Brain microvascular endothelial cell (primary cell): ENCODE data around the gene OGDH.
A peak's percentile ranks its signal among the peaks of the same experiment; 100 is the strongest.

ENCODE experiments used
- DNase-seq: peaks from one replicate; pipeline ENCODE4 v3.0.0-alpha.2; 2020
- H3K27ac ChIP-seq: fragments of 250-450 bp; sonication (Bioruptor Pico); 2 replicates; pipeline ENCODE4 v1.5.1; 2020; ENCODE audit warnings: mild to moderate bottlenecking, moderate library complexity
- H3K27me3 ChIP-seq: fragments of 250-450 bp; sonication (Bioruptor Pico); replicated peaks from 2 replicates; pipeline ENCODE4 v1.5.1; 2020; ENCODE audit warnings: mild to moderate bottlenecking
- H3K36me3 ChIP-seq: fragments of 250-450 bp; sonication (Bioruptor Pico); replicated peaks from 2 replicates; pipeline ENCODE4 v1.5.1; 2020; ENCODE audit warnings: mild to moderate bottlenecking
- H3K4me3 ChIP-seq: 2 replicates; pipeline ENCODE4 v1.5.1; 2011; ENCODE audit warnings: low read depth, mild to moderate bottlenecking, control low read depth, low read length, moderate library complexity
- in situ Hi-C: cut with HindIII; loops from 2 replicates; pipeline ENCODE4 v1.10.0; 2017; ENCODE audit warnings: low sequenced_read_pairs, low pct_ligation_motif_present
- TF ChIP-seq, protein P1 (sequence below): IDR thresholded peaks from 2 replicates; pipeline ENCODE4 v1.5.1; 2011; ENCODE audit warnings: low read depth, mild to moderate bottlenecking, moderate library complexity, low read length, control low read depth, inconsistent platforms; ENCODE audit errors: missing control alignments

Gene OGDH

DNA sequence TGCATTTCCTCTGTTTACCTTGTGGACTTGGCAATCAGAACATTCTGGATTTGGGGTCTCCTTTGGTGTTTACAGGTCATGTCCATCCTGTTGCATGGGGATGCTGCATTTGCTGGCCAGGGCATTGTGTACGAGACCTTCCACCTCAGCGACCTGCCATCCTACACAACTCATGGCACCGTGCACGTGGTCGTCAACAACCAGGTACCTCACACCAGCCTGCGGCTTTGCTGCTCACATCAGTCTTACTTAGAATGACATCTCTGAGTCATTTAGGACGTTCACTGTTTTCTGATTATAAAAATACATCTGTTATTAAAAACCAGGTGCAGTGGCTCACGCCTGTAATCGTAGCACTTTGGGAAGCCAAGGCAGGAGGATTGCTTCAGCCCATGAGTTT, 75.2 kb downstream of the OGDH start:
- Histone ChIP-seq H3K4me3 (no peak overlapping the region), H3K27me3 (no peaks in the 10 kb centered on the region), H3K27ac (no peak overlapping the region), H3K36me3 (peaks cover 11% of the 10 kb centered on the region)
- TF ChIP-seq, protein P1, sequence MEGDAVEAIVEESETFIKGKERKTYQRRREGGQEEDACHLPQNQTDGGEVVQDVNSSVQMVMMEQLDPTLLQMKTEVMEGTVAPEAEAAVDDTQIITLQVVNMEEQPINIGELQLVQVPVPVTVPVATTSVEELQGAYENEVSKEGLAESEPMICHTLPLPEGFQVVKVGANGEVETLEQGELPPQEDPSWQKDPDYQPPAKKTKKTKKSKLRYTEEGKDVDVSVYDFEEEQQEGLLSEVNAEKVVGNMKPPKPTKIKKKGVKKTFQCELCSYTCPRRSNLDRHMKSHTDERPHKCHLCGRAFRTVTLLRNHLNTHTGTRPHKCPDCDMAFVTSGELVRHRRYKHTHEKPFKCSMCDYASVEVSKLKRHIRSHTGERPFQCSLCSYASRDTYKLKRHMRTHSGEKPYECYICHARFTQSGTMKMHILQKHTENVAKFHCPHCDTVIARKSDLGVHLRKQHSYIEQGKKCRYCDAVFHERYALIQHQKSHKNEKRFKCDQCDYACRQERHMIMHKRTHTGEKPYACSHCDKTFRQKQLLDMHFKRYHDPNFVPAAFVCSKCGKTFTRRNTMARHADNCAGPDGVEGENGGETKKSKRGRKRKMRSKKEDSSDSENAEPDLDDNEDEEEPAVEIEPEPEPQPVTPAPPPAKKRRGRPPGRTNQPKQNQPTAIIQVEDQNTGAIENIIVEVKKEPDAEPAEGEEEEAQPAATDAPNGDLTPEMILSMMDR: no peak
- no peak for DNase-seq
- in situ Hi-C loops: no loop called here

DNA sequence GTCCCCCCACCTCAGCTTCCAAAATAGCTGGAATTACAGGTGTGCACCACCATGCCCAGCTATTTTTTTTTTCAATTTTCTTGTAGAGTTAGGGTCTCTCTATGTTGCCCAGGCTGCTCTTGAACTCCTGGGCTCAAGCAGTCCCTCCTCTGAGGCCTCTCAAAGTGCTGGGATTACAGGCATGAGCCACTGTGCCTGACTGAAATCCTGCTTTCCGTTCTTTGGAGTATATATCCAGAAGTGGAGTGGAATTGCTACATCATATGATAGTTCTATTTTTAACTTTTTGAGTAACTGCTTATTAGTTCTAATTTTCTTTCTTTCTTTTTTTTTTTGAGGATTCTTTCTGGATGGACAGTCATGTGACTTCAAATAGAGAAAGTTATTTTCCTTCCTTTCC, 79.3 kb downstream of the OGDH start:
- in situ Hi-C loops: no loop called here
- Histone ChIP-seq H3K4me3 (no peak overlapping the region), H3K27ac (no peak overlapping the region), H3K36me3 (peaks cover 4% of the 10 kb centered on the region), H3K27me3 (no peaks in the 10 kb centered on the region)
- TF ChIP-seq, protein P1: no peak
- DNase-seq: no peak

DNA sequence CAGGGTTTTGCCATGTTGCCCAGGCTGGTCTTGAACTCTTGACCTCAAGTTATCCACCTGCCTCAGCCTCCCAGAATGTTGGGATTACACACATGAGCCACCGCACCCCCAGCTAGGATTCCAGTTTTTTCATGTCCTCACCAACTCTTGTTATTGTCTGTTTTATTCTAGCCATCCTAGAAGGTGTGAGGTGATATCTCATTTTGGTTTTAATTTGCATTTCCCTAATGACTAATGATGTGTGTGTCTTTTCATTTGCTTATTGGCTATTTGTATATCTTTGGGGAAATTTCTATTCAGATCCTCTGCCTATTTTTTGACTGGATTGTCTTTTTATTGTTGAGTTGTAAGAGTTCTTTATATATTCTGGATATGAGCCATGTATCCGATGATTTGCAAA, 83.0 kb downstream of the OGDH start:
- peaks cover 5% of the 10 kb centered on the region for H3K36me3 ChIP-seq
- DNase-seq: no peak
- H3K27ac ChIP-seq: no peak overlapping the region
- TF ChIP-seq, protein P1: no peak
- in situ Hi-C loops: no loop called here
- no peak overlapping the region for H3K4me3 ChIP-seq
- H3K27me3 ChIP-seq: no peaks in the 10 kb centered on the region

DNA sequence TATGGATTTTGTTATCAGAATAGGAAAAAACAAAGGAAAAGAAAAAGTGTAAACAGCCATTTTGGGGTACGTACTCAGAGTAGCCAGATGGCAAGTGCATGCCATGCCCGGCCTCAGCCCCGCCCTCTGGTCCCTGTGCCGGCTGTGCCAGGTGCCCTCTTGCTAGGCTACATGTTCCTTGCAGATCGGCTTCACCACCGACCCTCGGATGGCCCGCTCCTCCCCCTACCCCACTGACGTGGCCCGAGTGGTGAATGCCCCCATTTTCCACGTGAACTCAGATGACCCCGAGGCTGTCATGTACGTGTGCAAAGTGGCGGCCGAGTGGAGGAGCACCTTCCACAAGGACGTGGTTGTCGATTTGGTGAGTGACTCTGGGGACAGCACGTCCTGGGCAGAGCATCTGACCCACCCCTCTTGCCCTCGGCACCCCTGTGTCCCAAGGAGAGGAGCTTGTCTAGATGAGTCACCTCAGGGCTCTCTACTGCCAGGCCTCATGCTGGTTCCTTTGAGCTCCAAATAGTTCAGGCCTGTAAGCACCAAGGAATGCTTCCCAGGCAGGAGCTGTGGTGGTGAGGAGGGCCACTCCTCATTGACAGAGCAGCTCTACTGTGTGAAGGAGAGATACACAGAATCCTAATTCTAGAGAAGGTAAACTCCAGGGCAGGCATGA, 87.3 kb downstream of the OGDH start:
- in situ Hi-C loops: no loop called here
- H3K27ac ChIP-seq: peak overlapping the region; percentile 31
- TF ChIP-seq, protein P1: no peak
- peak; percentile 78 for DNase-seq
- no peak overlapping the region for H3K4me3 ChIP-seq
- no peaks in the 10 kb centered on the region for H3K27me3 ChIP-seq
- H3K36me3 ChIP-seq: peaks cover 38% of the 10 kb centered on the region

DNA sequence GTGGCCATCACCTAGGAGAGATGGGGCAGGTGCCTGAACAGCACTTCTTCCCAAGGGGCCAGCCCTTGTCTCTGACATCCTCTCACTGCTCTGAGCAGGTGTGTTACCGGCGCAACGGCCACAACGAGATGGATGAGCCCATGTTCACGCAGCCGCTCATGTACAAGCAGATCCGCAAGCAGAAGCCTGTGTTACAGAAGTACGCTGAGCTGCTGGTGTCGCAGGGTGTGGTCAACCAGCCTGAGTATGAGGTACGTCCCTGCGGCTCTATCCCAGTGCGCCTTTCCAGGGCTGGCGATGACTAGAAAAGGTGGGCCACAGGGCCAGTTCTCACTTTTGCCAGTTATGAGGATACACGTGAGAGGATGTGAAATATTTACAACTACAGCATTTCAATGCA, 87.9 kb downstream of the OGDH start:
- no peak overlapping the region for H3K4me3 ChIP-seq
- H3K27ac ChIP-seq: peak overlapping the region; percentile 31
- no peaks in the 10 kb centered on the region for H3K27me3 ChIP-seq
- in situ Hi-C loops: no loop called here
- TF ChIP-seq, protein P1: no peak
- DNase-seq: no peak
- peaks cover 41% of the 10 kb centered on the region for H3K36me3 ChIP-seq

DNA sequence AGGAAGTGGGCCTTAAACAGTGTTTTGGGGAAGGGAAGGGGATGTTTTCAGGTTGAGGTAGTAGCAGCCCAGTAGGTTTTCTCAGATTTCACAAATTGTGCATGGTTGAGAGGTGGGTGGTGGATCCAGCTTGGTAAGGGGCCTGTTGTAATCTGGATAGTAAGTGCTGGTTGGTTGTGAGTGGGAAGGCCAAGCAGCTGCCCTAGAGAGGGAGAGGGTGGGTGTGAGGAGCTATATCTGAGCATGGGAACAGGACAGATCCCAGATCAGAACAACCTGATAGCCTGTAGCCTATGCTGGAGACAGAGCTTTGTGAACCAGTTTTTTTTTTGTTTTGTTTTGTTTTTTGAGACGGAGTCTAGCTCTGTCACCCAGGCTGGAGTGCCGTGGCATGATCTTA, 88.3 kb downstream of the OGDH start:
- DNase-seq: no peak
- no peaks in the 10 kb centered on the region for H3K27me3 ChIP-seq
- TF ChIP-seq, protein P1: no peak
- no peak overlapping the region for H3K27ac ChIP-seq
- in situ Hi-C loops: no loop called here
- peaks cover 45% of the 10 kb centered on the region for H3K36me3 ChIP-seq
- no peak overlapping the region for H3K4me3 ChIP-seq
